Endometrium (tissue), 2 donors: ENCODE results near the gene HS3ST5.
"Not testable (repeated sequence)": the region's sequence is repeated elsewhere in the genome, so short reads cannot be mapped to it uniquely, and the experiment has no call there.

Source experiments
- FAIRE-seq: peaks from 2 replicates; lab custom pipeline; 2012; peaks lifted over from hg19 to GRCh38; lab: Jason Lieb, UNC
- donor health status: control.
- donor health status: control.

Gene HS3ST5

GRCh38 chr6:114044566-114044965 lies 298.3 kb downstream of the HS3ST5 start:
- FAIRE-seq, result not testable (repeated sequence)

DNA sequence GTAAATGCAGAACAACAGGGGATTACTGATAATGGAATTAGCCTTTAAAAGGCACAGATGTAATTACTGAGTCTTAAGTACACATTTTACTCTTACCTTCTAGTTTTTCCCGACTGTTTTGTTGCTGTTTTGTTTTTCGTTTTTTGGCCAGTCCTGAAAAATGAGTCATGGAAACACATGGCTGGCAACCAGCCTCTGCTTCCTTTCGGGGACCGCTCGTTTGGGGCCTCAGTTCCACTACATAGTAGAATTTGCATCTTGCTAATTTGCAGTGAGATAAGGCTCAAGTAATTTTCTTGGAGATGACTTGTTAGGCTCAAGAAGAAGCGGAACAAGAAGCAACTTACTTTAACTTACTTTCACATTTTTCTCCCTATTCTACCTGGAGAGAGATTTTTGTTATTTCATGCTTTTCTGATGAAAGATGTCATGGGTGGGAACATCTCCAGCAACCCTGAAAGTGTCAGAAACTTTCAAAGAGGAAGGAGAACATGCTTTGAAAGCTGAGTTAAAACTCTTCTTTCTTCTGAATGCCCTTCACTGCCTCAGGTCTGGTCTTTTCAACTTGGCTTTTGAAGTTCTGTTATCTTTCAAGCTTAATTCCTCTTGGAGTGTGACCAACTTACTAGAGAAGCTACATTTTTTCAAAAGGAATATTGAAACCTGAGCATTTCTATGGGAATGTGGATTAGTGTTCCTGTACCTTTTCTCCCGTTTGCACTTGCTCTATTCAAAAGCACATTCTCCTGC lies 300.4 kb downstream of the HS3ST5 start:
- FAIRE-seq, result no peak

GRCh38 chr6:114040871-114041270 lies 302.0 kb downstream of the HS3ST5 start:
- FAIRE-seq, result no peak

GRCh38 chr6:114039841-114040240 lies 303.0 kb downstream of the HS3ST5 start:
- no peak for FAIRE-seq

DNA sequence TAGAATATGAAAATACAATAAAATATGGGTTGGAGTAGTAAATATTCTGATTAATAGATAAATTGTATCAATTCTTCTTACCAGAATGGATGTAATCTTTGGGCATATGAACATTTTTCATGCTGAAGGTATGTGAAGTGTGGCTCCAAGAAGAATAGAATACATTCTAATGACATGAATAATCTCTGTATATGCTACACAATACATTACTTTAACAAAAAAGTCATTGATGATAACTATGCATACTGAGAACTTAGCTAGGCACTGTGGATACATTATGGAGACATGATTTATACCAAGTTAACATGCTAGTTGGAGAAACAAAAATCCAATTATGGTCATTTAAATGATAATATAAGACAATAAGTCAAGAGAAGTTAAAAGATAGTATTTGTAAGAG lies 309.2 kb downstream of the HS3ST5 start:
- FAIRE-seq, result no peak

DNA sequence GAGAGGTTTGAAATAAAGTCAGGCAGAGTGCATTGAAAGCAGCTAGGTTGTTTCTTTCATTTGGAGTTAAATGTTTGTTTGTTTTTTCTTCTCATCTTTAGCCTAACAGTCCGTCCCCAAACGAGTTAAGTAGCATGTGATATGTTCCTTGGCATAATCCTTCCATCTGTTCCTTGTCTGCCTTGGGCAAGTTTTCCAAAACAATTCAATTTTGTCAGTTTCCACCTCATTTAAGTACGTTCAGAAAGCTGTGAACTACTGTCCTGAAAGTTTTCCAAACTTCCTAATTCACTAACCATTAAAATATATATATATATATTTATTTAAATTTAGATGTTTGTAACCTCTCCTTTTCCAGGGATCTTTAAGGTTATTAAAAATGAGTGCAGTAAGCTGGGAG lies 310.1 kb downstream of the HS3ST5 start:
- no peak for FAIRE-seq

DNA sequence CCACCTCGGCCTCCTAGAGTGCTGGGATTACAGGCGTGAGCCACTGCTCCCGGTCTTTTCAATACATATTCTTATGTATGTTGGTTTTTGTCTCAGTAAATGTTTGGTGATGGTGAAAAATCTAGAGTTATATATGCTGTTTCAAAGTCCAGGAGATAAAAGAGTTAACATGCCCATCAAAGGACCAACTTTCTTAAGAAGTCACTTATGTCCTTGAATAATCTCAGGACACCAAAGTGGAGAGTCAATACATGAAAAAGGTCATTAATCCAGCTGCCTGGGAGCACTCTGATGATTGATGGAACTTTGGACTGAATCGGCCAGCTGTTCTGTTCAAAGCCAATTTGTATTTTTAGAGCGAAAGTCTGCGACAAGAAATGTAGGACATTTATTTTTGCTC lies 312.1 kb downstream of the HS3ST5 start:
- FAIRE-seq, result no peak

GRCh38 chr6:114024746-114025145 lies 318.1 kb downstream of the HS3ST5 start:
- FAIRE-seq, result no peak

- FAIRE-seq, result no peak
Measured at GRCh38 chr6:114020196-114020595, 322.6 kb downstream of the HS3ST5 start.

DNA sequence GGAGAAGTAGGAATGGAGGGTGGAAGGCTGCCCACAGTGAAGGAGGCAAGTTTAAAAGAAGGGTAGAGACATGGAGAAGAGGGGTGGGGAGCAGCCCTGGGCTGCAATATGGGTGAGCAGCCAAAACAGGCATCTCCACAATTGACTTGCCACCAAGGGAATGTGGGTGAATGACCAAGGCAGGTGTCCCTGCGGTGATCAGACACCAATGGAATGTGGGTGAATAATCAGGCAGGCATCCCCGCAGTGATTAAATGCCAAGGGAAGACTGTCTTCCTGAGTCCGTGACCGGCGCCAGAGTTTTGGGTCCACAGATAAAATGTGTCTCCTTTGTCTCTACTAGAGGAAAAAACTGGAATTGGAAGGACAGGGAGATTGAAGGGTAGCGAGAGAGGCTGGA lies 325.7 kb downstream of the HS3ST5 start:
- FAIRE-seq, result not testable (repeated sequence)

DNA sequence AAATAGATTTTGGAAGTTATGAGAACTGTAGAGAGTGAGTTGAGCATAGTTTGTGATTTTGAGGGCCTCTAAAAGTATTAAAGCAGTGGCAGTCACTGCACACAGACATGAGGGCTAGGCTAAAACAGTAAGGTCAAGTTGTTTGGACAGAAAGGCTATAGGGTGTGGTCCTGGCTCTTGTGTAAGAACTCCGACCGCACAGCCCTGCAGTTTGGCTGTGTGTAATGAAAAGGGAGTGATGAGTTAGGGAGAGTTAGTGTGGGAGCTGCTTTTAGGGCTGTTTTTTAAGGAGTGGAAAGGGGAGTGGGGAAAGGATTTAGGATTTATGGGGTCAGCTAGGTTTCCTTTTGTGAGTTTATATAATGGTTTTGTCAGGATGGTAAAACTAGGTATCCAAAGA lies 328.7 kb downstream of the HS3ST5 start:
- FAIRE-seq, result not testable (repeated sequence)

DNA sequence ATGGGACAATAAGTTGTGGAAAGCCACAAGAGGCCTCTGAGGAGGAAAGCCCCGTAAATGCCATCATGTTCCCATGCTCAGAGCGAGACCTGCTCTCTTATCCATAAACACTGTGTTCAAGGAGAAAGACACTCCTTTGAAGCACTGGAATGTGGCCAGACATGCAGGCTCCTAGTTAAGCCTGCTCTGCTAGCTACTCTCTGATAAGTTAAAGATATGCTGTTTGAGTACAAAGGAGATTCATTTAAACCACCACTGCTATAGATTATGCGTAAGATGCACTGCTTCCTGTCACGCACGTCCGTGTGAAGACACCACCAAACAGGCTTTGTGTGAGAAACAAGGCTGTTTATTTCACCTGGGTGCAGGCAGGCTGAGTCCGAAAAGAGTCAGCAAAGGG lies 331.3 kb downstream of the HS3ST5 start:
- FAIRE-seq, result not testable (repeated sequence)

DNA sequence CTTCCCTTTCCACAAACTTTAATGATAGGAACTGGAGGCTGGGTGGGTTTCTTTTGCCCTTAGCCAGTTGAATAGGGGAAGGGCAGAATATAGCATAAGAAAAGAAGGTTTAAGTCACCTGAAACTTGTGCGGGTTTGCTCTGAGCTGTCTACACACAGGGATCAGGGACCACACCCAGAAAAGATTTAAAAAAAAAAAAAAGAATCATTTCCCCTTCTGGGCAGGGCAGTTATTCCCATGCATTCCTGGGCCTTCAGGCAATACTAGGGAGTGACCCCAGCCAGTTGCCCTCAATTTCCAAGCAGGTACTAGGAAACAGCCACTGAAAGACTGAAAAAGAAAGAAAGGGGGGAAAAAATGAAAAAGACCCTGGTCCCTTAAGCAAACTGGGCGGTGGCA lies 332.3 kb downstream of the HS3ST5 start:
- FAIRE-seq, result no peak

GRCh38 chr6:114009192-114009591 lies 333.6 kb downstream of the HS3ST5 start:
- no peak for FAIRE-seq

- no peak for FAIRE-seq
Measured at GRCh38 chr6:114008331-114008730, 334.5 kb downstream of the HS3ST5 start.

GRCh38 chr6:114007516-114007915 lies 335.3 kb downstream of the HS3ST5 start:
- no peak for FAIRE-seq
